MM.1S (cell line): Measurements from ENCODE around the gene MYO6.

ENCODE experiments used
- DNase-seq: peaks from one replicate; pipeline ENCODE4 v3.0.0-alpha.2; 2015
- H2AFZ ChIP-seq: fragments of 300-600 bp; sonication (generic); 2 replicates; pipeline ENCODE4 v1.6.0; 2016; ENCODE audit warnings: antibody characterized with exemption, low read length
- H3F3A ChIP-seq: fragments of 300-600 bp; sonication (generic); 2 replicates; pipeline ENCODE4 v1.6.1; 2016; ENCODE audit warnings: mild to moderate bottlenecking, antibody characterized with exemption, low read length, moderate library complexity, mixed read lengths; ENCODE audit not compliant: insufficient read depth
- H3K27ac ChIP-seq: fragments of 300-600 bp; sonication (generic); 2 replicates; pipeline ENCODE4 v1.5.1; 2016; ENCODE audit warnings: mild to moderate bottlenecking, low read length
- H3K27me3 ChIP-seq: fragments of 300-600 bp; sonication (generic); replicated peaks from 2 replicates; pipeline ENCODE4 v1.6.0; 2016; ENCODE audit warnings: low read length; ENCODE audit not compliant: insufficient read depth
- H3K36me3 ChIP-seq: fragments of 300-600 bp; sonication (generic); replicated peaks from 2 replicates; pipeline ENCODE4 v1.6.1; 2016; ENCODE audit warnings: mild to moderate bottlenecking, low read length, mixed read lengths; ENCODE audit not compliant: insufficient read depth
- H3K4me1 ChIP-seq: fragments of 300-600 bp; sonication (generic); 2 replicates; pipeline ENCODE4 v1.6.1; 2016; ENCODE audit warnings: low read length, mixed read lengths
- H3K4me2 ChIP-seq: fragments of 300-600 bp; sonication (generic); 2 replicates; pipeline ENCODE4 v1.6.0; 2016; ENCODE audit warnings: low read depth, low read length
- H3K4me3 ChIP-seq: fragments of 300-600 bp; sonication (generic); 2 replicates; pipeline ENCODE4 v1.5.1; 2016; ENCODE audit warnings: low read length, mixed read lengths
- H3K79me2 ChIP-seq: fragments of 300-600 bp; sonication (generic); 2 replicates; pipeline ENCODE4 v1.6.1; 2016; ENCODE audit warnings: mixed run types, low read length, mixed read lengths
- H3K9ac ChIP-seq: fragments of 300-600 bp; sonication (generic); 2 replicates; pipeline ENCODE4 v1.6.1; 2016; ENCODE audit warnings: low read length, mixed read lengths
- H3K9me2 ChIP-seq: fragments of 300-600 bp; sonication (generic); replicated peaks from 2 replicates; pipeline ENCODE4 v1.6.1; 2016; ENCODE audit warnings: mild to moderate bottlenecking, low read length, mixed read lengths; ENCODE audit not compliant: insufficient read depth
- H3K9me3 ChIP-seq: fragments of 300-600 bp; sonication (generic); replicated peaks from 2 replicates; pipeline ENCODE4 v1.6.1; 2016; ENCODE audit warnings: mild to moderate bottlenecking, low read length, mixed read lengths; ENCODE audit not compliant: insufficient read depth
- H4K20me1 ChIP-seq: fragments of 300-600 bp; sonication (generic); 2 replicates; pipeline ENCODE4 v1.6.1; 2016; ENCODE audit warnings: mild to moderate bottlenecking, low read length, moderate library complexity, mixed read lengths; ENCODE audit not compliant: insufficient read depth
- CTCF ChIP-seq: fragments of 300-600 bp; sonication (generic); IDR thresholded peaks from 2 replicates; pipeline ENCODE4 v1.5.1; 2016; ENCODE audit warnings: antibody characterized with exemption, low read length, mixed read lengths
- EZH2 ChIP-seq: fragments of 300-600 bp; sonication (generic); optimal IDR thresholded peaks from 2 replicates; pipeline ENCODE3; 2017; ENCODE audit warnings: low read depth, mild to moderate bottlenecking, antibody characterized with exemption, low read length, mixed read lengths
- EZH2phosphoT487 ChIP-seq: fragments of 300-600 bp; sonication (generic); IDR thresholded peaks from 2 replicates; pipeline ENCODE4 v1.6.1; 2018; ENCODE audit warnings: antibody characterized with exemption, low read length

Gene MYO6

GRCh38 chr6:75830959-75831885 is 82.2 kb downstream of the MYO6 start:
- no peak overlapping the region for H3K27ac ChIP-seq
- TF ChIP-seq EZH2phosphoT487 (no peak), EZH2 (no peak), CTCF (no peak)
- H2AFZ ChIP-seq = no peak overlapping the region
- H3K9me2 ChIP-seq = no peaks in the 10 kb centered on the region
- no peaks in the 10 kb centered on the region for H3K4me1 ChIP-seq
- H3K4me3 ChIP-seq = no peak overlapping the region
- H3K79me2 ChIP-seq = no peaks in the 10 kb centered on the region
- H3F3A ChIP-seq = no peaks in the 10 kb centered on the region
- no peak overlapping the region for H3K9ac ChIP-seq
- no peaks in the 10 kb centered on the region for H3K9me3 ChIP-seq
- H3K4me2 ChIP-seq = no peak overlapping the region
- no peaks in the 10 kb centered on the region for H3K36me3 ChIP-seq
- no peaks in the 10 kb centered on the region for H3K27me3 ChIP-seq
- DNase-seq = no peak
- H4K20me1 ChIP-seq = no peaks in the 10 kb centered on the region

- no peak overlapping the region for H3K4me3 ChIP-seq
- no peak overlapping the region for H3K4me2 ChIP-seq
- no peaks in the 10 kb centered on the region for H3K79me2 ChIP-seq
- H3K9ac ChIP-seq = no peak overlapping the region
- H3K4me1 ChIP-seq = no peaks in the 10 kb centered on the region
- DNase-seq = no peak
- no peak overlapping the region for H2AFZ ChIP-seq
- H3K27ac ChIP-seq = no peak overlapping the region
- no peaks in the 10 kb centered on the region for H3K27me3 ChIP-seq
- H4K20me1 ChIP-seq = no peaks in the 10 kb centered on the region
- H3K9me2 ChIP-seq = no peaks in the 10 kb centered on the region
- H3K36me3 ChIP-seq = no peaks in the 10 kb centered on the region
- H3F3A ChIP-seq = no peaks in the 10 kb centered on the region
- H3K9me3 ChIP-seq = no peaks in the 10 kb centered on the region
- TF ChIP-seq CTCF = no peak
- no peak for TF ChIP-seq EZH2phosphoT487
Observed at GRCh38 chr6:75834447-75834846, 85.4 kb downstream of the MYO6 start.

GRCh38 chr6:75842191-75842590 is 93.2 kb downstream of the MYO6 start:
- Histone ChIP-seq H2AFZ (no peak overlapping the region), H3F3A (no peaks in the 10 kb centered on the region)
- TF ChIP-seq EZH2 = no peak
- TF ChIP-seq CTCF = no peak
- TF ChIP-seq EZH2phosphoT487 = no peak

More at GRCh38 chr6:75842191-75842590, 93.2 kb downstream of the MYO6 start:
- peaks cover 14% of the 10 kb centered on the region for H3K4me1 ChIP-seq
- H3K4me3 ChIP-seq = no peak overlapping the region
- H3K36me3 ChIP-seq = no peaks in the 10 kb centered on the region
- no peaks in the 10 kb centered on the region for H3K27me3 ChIP-seq
- H3K27ac ChIP-seq = no peak overlapping the region
- H3K9me3 ChIP-seq = no peaks in the 10 kb centered on the region
- H4K20me1 ChIP-seq = no peaks in the 10 kb centered on the region
- H3K9me2 ChIP-seq = no peaks in the 10 kb centered on the region
- no peaks in the 10 kb centered on the region for H3K79me2 ChIP-seq
- H3K9ac ChIP-seq = no peak overlapping the region
- H3K4me2 ChIP-seq = no peak overlapping the region
- no peak for DNase-seq
